ENCODE results near the gene ATP4B.

ATP4B gene

DNA sequence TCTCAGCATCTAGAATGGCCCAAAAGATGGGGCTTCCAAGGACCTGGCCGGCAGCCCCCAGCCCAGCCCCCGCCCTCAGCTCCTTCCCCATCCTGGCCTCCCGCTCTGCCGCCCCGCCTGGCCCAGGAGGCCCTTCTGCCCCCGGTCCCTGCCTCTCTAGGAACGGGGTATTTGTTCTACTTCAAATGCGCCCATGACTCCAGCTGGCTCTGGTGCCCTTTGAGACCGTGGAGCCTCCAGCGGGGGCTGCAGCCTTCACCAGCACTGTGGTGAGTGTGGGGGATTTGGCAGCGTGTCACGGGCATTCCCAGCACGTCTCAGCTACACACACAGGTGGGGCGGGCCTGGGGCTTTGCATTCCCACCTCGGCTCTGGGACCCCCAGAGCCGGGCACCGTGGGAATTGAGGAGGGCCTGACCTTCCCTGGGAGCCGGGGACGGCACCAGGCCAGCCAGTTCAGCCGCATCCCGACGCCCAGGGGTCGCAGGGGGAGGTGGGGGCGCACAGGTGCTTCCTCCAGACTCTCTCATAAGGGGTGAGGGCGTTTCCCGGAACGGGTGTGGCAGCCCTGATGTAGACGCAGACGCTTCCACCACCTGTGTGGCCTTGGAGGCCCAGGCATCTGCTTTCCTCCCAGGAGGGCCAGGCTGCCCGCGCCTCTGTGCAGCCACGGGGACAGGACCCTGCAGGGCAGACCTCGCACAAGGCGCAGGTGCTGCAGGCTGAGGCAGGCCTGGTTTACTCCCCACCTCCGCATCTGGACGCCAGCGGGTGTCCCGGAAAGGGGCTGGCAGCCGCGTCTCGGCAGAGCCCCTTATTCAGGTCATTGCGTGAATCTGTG lies 947 bp downstream of the ATP4B start:
- DNase-seq (ENCODE audit: low read depth), result no peak

DNA sequence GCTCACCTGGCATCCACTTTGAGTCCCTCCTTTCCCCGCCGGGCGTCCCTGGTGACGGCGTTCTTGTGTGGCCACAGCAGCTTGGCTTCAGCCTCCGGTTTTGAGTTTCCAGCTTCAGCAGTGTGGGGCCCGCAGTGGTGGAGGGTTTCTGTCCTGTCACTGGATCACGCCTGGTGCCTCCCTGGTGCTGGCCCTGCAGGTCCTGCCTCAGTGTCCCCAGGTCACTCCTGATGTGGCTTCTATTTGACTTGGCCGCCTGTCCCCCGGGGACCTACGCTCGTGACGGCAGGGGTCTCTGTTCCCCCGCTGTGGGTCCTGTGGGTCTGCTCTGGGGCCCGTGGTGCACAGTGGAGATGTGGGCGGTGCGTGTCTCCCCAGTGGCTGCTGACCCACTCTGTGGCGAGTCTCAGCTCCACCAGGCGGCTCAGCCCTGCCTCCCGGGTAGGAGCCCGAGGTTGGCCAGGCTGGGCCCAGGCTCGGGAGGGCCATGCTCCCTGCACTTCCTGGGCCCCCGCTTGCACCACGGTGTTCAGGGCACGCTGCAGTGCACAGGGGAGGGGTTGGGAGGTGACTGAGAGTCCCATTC lies 1.9 kb downstream of the ATP4B start:
- no peak for DNase-seq (ENCODE audit: low read depth)

DNA sequence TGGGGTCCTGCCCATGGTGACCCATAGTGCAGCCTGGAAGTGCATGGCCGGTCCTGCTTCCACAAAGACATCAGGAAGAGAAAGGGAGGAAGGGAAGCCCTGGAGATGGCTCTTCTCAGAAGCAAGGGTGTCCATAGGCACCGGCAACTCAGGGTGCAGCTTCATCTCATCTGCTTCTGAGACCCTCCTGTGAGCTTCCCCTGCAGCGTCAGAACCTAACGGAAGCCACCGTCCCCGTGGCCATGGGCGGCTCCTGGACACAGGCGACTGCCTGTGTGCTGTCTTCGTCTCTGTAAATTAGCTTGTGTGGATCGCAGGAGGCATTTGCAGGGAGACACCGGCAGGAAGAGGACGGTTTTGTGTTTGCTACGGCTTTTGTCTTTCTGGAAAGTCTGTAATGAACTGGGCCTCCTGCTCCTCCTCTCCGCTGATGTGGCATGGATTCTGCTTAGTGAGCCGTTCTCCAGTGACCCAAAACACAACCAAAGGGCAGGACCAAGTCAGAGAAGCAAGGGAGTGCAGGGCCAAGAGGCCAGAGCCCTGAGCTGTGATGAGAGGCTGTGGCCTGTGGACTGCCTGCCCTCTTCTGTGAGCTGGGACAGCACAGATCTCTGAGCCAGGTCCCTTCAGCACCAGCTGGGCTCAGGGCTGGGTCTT lies 2.5 kb downstream of the ATP4B start:
- DNase-seq (ENCODE audit: low read depth), result no peak

GRCh38 chr13:113654591-113655345 lies 3.2 kb downstream of the ATP4B start:
- DNase-seq (ENCODE audit: low read depth), result no peak

DNA sequence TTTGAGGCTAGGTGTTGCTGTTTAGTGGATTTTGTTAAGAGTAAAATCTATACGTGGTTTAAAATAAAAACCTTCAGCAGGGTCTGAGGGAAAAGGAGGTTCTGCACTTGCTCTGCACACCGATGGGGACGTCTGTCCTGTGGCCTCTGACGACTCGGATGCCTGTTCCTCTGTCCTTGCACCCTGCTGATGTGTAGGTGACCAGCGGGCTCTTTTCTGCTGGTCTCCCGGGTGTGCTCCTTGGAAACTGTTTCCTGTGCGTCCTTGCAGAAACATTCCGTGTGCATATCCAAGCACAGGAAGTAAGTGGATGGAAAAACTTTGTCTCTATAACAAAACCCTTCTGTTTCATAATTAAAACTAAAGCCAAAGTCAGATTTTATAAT lies 3.8 kb downstream of the ATP4B start:
- DNase-seq (ENCODE audit: low read depth), result no peak

DNA sequence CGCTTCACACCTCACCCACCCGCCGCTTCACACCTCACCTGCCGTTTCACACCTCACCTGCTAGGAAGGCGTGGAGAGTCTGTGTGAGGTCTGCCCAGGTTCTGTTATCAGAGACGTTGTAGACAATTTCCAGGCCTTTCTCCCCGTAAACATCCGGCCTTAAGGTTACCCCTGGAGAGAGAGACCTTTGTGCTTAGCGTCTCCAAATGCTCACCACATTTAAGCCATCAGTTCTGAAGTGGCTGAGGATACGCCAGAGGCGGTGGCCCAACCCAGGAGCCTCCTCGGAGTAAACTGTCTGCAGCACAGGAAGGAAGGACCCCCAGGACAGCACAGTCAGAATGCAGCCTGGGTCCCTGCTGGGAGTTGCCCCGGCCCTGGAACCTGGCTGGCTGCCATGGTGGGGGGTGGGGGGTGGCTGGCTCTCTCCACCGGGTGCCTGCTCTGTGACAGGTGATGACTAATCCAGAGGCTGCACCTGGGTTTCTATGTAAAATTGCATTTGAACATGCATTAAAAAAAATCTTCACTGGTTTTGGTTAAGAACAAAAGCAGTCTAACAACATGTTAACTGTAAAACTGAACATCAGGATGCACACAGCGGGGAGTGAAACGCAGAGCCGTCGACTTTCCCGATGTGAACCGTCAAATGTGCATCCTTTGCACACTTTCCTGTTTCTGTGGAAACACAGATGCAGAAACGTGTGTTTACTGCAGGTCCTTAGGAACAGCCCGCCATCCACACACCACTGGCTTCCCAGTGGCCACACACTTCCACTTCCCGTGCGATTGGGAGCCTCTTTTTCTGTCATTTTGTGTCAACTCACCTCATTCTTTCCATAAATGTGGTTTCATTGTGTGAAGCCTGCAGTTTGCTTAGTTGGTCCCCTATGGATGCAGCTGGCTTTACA lies 4.5 kb downstream of the ATP4B start:
- DNase-seq (ENCODE audit: low read depth), result no peak

- no peak for DNase-seq (ENCODE audit: low read depth)
Observed at GRCh38 chr13:113652404-113653263, 5.4 kb downstream of the ATP4B start.

GRCh38 chr13:113651511-113652403 lies 6.2 kb downstream of the ATP4B start:
- no peak for DNase-seq (ENCODE audit: low read depth)

GRCh38 chr13:113650731-113651148 lies 7.3 kb downstream of the ATP4B start:
- no peak for DNase-seq (ENCODE audit: low read depth)

DNA sequence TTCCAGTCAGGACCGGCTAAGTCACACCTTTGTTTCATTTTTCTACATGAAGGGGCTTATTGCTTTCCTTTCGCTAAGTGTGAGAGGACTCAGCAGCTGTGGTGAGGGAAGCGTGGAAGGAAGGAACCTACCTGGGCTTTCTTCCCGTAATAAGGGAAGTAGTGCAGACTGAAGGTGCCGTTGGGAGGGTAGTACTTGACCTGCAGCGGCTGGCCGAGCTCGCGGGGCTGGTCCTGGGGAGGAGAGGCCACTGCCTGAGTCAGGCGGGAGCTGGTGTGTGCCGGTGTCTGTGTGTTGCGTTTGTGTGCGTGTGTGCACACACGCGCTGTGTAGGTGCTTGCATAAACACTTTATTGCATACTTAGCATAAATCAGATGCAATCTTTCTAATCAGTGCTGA lies 7.7 kb downstream of the ATP4B start:
- no peak for DNase-seq (ENCODE audit: low read depth)

GRCh38 chr13:113649212-113649611 lies 8.8 kb downstream of the ATP4B start:
- DNase-seq (ENCODE audit: low read depth), result no peak

GRCh38 chr13:113648216-113648610 lies 9.8 kb downstream of the ATP4B start:
- no peak for DNase-seq (ENCODE audit: low read depth)

GRCh38 chr13:113647351-113648215 lies 10.4 kb downstream of the ATP4B start:
- DNase-seq (ENCODE audit: low read depth), result no peak

GRCh38 chr13:113646921-113647340 lies 11.1 kb downstream of the ATP4B start:
- no peak for DNase-seq (ENCODE audit: low read depth)

- no peak for DNase-seq (ENCODE audit: low read depth)
Observed at GRCh38 chr13:113646376-113646775, 11.6 kb downstream of the ATP4B start.

GRCh38 chr13:113645329-113645728 lies 12.7 kb downstream of the ATP4B start:
- DNase-seq (ENCODE audit: low read depth), result no peak

GRCh38 chr13:113644800-113645199 lies 13.2 kb downstream of the ATP4B start:
- no peak for DNase-seq (ENCODE audit: low read depth)

- DNase-seq (ENCODE audit: low read depth), result no peak
Observed at GRCh38 chr13:113643593-113643992, 14.4 kb downstream of the ATP4B start.
